Smooth muscle cell (in vitro differentiated cells): ENCODE data around the gene TTC28. TPM values are rescaled to one million over a fixed set of nuclear protein-coding genes. Genes with fewer than 3 reads are reported as not detected.

Source experiments
- DNase-seq: peaks from one replicate; lab custom pipeline; 2025; ENCODE audit not compliant: unreplicated experiment; lab: John Stamatoyannopoulos, UW
- H2AFZ ChIP-seq: fragments of 200-600 bp; sonication (generic); 2 replicates; pipeline ENCODE4 v1.6.0; 2016; ENCODE audit warnings: antibody characterized with exemption, low read depth, mild to moderate bottlenecking
- H3F3A ChIP-seq: fragments of 200-600 bp; sonication (generic); 2 replicates; pipeline ENCODE4 v1.6.0; 2017; ENCODE audit warnings: antibody characterized with exemption, low read depth
- H3K27ac ChIP-seq: fragments of 200-600 bp; sonication (generic); 2 replicates; pipeline ENCODE4 v1.5.1; 2016; ENCODE audit warnings: low read depth, mild to moderate bottlenecking
- H3K27me3 ChIP-seq: fragments of 200-600 bp; sonication (generic); 2 replicates; pipeline ENCODE4 v1.6.1; 2016; ENCODE audit warnings: low read depth, mild to moderate bottlenecking
- H3K36me3 ChIP-seq: fragments of 200-600 bp; sonication (generic); 2 replicates; pipeline ENCODE4 v1.5.1; 2016; ENCODE audit warnings: low read depth
- H3K4me1 ChIP-seq: fragments of 200-600 bp; sonication (generic); 2 replicates; pipeline ENCODE4 v1.5.1; 2016; ENCODE audit warnings: low read depth
- H3K4me2 ChIP-seq: fragments of 200-600 bp; sonication (generic); 2 replicates; pipeline ENCODE4 v1.6.0; 2016; ENCODE audit warnings: mild to moderate bottlenecking
- H3K4me3 ChIP-seq: fragments of 200-600 bp; sonication (generic); 2 replicates; pipeline ENCODE4 v1.5.1; 2016; ENCODE audit warnings: mild to moderate bottlenecking
- H3K79me2 ChIP-seq: fragments of 200-600 bp; sonication (generic); 2 replicates; pipeline ENCODE4 v1.6.0; 2016; ENCODE audit warnings: low read depth, mild to moderate bottlenecking
- H3K9ac ChIP-seq: fragments of 200-600 bp; sonication (generic); 2 replicates; pipeline ENCODE4 v1.6.0; 2016; ENCODE audit warnings: low read depth
- H3K9me3 ChIP-seq: fragments of 200-600 bp; sonication (generic); replicated peaks from 2 replicates; pipeline ENCODE4 v1.5.1; 2016; ENCODE audit warnings: low read depth
- H4K20me1 ChIP-seq: fragments of 200-600 bp; sonication (generic); 2 replicates; pipeline ENCODE4 v1.6.0; 2016; ENCODE audit warnings: low read depth
- CTCF ChIP-seq: fragments of 200-600 bp; sonication (generic); IDR thresholded peaks from 2 replicates; pipeline ENCODE4 v1.5.1; 2017; ENCODE audit warnings: borderline replicate concordance, mild to moderate bottlenecking, antibody characterized with exemption; ENCODE audit not compliant: insufficient read depth, poor library complexity, severe bottlenecking
- WGBS: methylation state at CpG from one replicate; pipeline ENCODE4 v1.1.7; 2016; ENCODE audit warnings: low lambda C conversion rate; 5-methylcytosine and 5-hydroxymethylcytosine counted together
- polyA plus RNA-seq: library from polyadenylated mRNA; unstranded; fragments of >200 nt; fragmentation: Nextera tagmentation; extraction: Ambion mirVana; gene quantifications from 2 replicates; pipeline ENCODE4 v1.2.1, GENCODE V29; 2016
- total RNA-seq: library from RNA; depleted of rRNA; stranded (reverse); fragments of >200 nt; gene quantifications from 2 replicates; pipeline ENCODE4 v1.2.3, GENCODE V29; 2014

The TTC28 gene
- total and polyA plus RNA-seq, 2 experiments from 2014 or later, result 6.3 to 17.9 TPM

- Histone ChIP-seq H4K20me1 (peaks cover 14% of the 10 kb centered on the region), H3K27me3 (no peaks in the 10 kb centered on the region), H3K27ac (no peak overlapping the region), H3F3A (no peaks in the 10 kb centered on the region), H3K4me3 (no peak overlapping the region), H3K79me2 (no peaks in the 10 kb centered on the region), H2AFZ (no peak overlapping the region), H3K9ac (no peak overlapping the region), H3K9me3 (no peaks in the 10 kb centered on the region), H3K36me3 (no peaks in the 10 kb centered on the region), H3K4me2 (no peak overlapping the region), H3K4me1 (no peaks in the 10 kb centered on the region)
- WGBS, result 87% methylated on average over 3 of the region's 3 CpGs
- TF ChIP-seq CTCF, result no peak
- DNase-seq, result no peak
Observed at GRCh38 chr22:28299309-28299708, 380.3 kb downstream of the TTC28 start.

GRCh38 chr22:28297504-28297903 is 382.1 kb downstream of the TTC28 start:
- no peak for TF ChIP-seq CTCF
- Histone ChIP-seq H3K4me1 (no peaks in the 10 kb centered on the region), H3K27me3 (no peaks in the 10 kb centered on the region), H3K9me3 (no peaks in the 10 kb centered on the region), H3K4me2 (no peak overlapping the region), H3K4me3 (no peak overlapping the region), H3K27ac (no peak overlapping the region), H3K79me2 (no peaks in the 10 kb centered on the region), H2AFZ (no peak overlapping the region), H3K36me3 (no peaks in the 10 kb centered on the region), H4K20me1 (peaks cover 14% of the 10 kb centered on the region), H3F3A (no peaks in the 10 kb centered on the region), H3K9ac (no peak overlapping the region)
- WGBS, result 74% methylated on average over 4 of the region's 4 CpGs
- no peak for DNase-seq

- Histone ChIP-seq H3K36me3 (no peaks in the 10 kb centered on the region), H3F3A (no peaks in the 10 kb centered on the region), H3K4me2 (no peak overlapping the region), H4K20me1 (peaks cover 14% of the 10 kb centered on the region), H3K9me3 (no peaks in the 10 kb centered on the region), H3K9ac (no peak overlapping the region), H2AFZ (no peak overlapping the region), H3K79me2 (no peaks in the 10 kb centered on the region), H3K4me1 (no peaks in the 10 kb centered on the region), H3K27ac (no peak overlapping the region), H3K4me3 (no peak overlapping the region), H3K27me3 (no peaks in the 10 kb centered on the region)
- no peak for DNase-seq
- no peak for TF ChIP-seq CTCF
Observed at GRCh38 chr22:28296452-28296851, 383.2 kb downstream of the TTC28 start.

- H3K4me3 ChIP-seq, result no peak overlapping the region
- H3K4me1 ChIP-seq, result no peaks in the 10 kb centered on the region
- no peak overlapping the region for H3K27ac ChIP-seq
- H4K20me1 ChIP-seq, result no peaks in the 10 kb centered on the region
- DNase-seq, result no peak
- no peak for TF ChIP-seq CTCF
- no peak overlapping the region for H2AFZ ChIP-seq
- no peaks in the 10 kb centered on the region for H3K79me2 ChIP-seq
- no peak overlapping the region for H3K9ac ChIP-seq
- no peaks in the 10 kb centered on the region for H3K27me3 ChIP-seq
- no peak overlapping the region for H3K4me2 ChIP-seq
- no peaks in the 10 kb centered on the region for H3K9me3 ChIP-seq
- H3K36me3 ChIP-seq, result no peaks in the 10 kb centered on the region
- WGBS, result 88% methylated on average over 2 of the region's 2 CpGs
- H3F3A ChIP-seq, result no peaks in the 10 kb centered on the region
Observed at GRCh38 chr22:28283068-28283654, 396.5 kb downstream of the TTC28 start.
